Stimulated activated effector memory CD8-positive, alpha-beta T cell treated with anti-CD3 and anti-CD28 coated beads, Interleukin-12 subunit alpha, Interleukin-12 subunit beta, amount 100 ng/mL, for 72 hours (primary cell): Measurements from ENCODE around the gene IZUMO4.
"Not testable (repeated sequence)": the region's sequence is repeated elsewhere in the genome, so short reads cannot be mapped to it uniquely, and the experiment has no call there.

ENCODE experiments used
- ATAC-seq: fragments of 150-1000 bp; cut with Tn5 transposase; 2 replicates; pipeline ENCODE4 v1.10.0; 2021
- DNase-seq, 2 donors: peaks; one replicate each; pipeline ENCODE4 v3.0.0; 2021 to 2022; ENCODE audit warnings: low spot score in 2 of 2
- H3K27ac Mint-ChIP-seq: one replicate; pipeline ENCODE4 v1.8.0; 2022; ENCODE audit warnings: mild to moderate bottlenecking, mixed read lengths
- H3K36me3 Mint-ChIP-seq: one replicate; pipeline ENCODE4 v1.8.0; 2022; ENCODE audit warnings: mild to moderate bottlenecking, mixed read lengths
- H3K4me1 Mint-ChIP-seq: one replicate; pipeline ENCODE4 v1.8.0; 2022; ENCODE audit warnings: mixed read lengths
- H3K4me3 Mint-ChIP-seq: one replicate; pipeline ENCODE4 v1.8.0; 2022; ENCODE audit warnings: mild to moderate bottlenecking, mixed read lengths
- H3K9me3 Mint-ChIP-seq: one replicate; pipeline ENCODE4 v1.8.0; 2022; ENCODE audit warnings: mixed read lengths

IZUMO4 gene

GRCh38 chr19:2086695-2087620 is 9.8 kb upstream of the IZUMO4 start:
- peaks cover 69% of the 10 kb centered on the region for H3K4me1 Mint-ChIP-seq
- peak in 1 of 2 donors; percentile 62 for DNase-seq
- H3K9me3 Mint-ChIP-seq = not testable (repeated sequence)

GRCh38 chr19:2087621-2088100 is 9.1 kb upstream of the IZUMO4 start:
- peaks cover 98% of the 10 kb centered on the region for H3K36me3 Mint-ChIP-seq
- no peaks in the 10 kb centered on the region for H3K9me3 Mint-ChIP-seq
- DNase-seq (no peak), ATAC-seq (peak; percentile 11)
- H3K27ac Mint-ChIP-seq = peak overlapping the region; percentile 97
- peaks cover 73% of the 10 kb centered on the region for H3K4me1 Mint-ChIP-seq
- H3K4me3 Mint-ChIP-seq = peak overlapping the region; percentile 96

More at GRCh38 chr19:2086695-2087620, 9.8 kb upstream of the IZUMO4 start:
- Mint-ChIP-seq H3K27ac (peak overlapping the region; percentile 97), H3K4me3 (peak overlapping the region; percentile 96), H3K36me3 (peaks cover 98% of the 10 kb centered on the region)
- peak; percentile 36 for ATAC-seq

GRCh38 chr19:2089001-2089711 is 7.6 kb upstream of the IZUMO4 start:
- H3K4me1 Mint-ChIP-seq = peaks cover 76% of the 10 kb centered on the region
- H3K36me3 Mint-ChIP-seq = peaks cover 98% of the 10 kb centered on the region
- H3K9me3 Mint-ChIP-seq = no peaks in the 10 kb centered on the region
- peak overlapping the region; percentile 96 for H3K4me3 Mint-ChIP-seq
- peak overlapping the region; percentile 97 for H3K27ac Mint-ChIP-seq
- DNase-seq = no peak
- peak; percentile 2 for ATAC-seq

- peaks cover 98% of the 10 kb centered on the region for H3K36me3 Mint-ChIP-seq
- ATAC-seq = peak; percentile 1
- H3K4me1 Mint-ChIP-seq = peaks cover 81% of the 10 kb centered on the region
- H3K27ac Mint-ChIP-seq = peak overlapping the region; percentile 97
- DNase-seq = no peak
- peak overlapping the region; percentile 96 for H3K4me3 Mint-ChIP-seq
- H3K9me3 Mint-ChIP-seq = no peaks in the 10 kb centered on the region
Measured at GRCh38 chr19:2089727-2090053, 7.0 kb upstream of the IZUMO4 start.

GRCh38 chr19:2091926-2092525 is 4.7 kb upstream of the IZUMO4 start:
- not testable (repeated sequence) for DNase-seq, H3K27ac Mint-ChIP-seq, ATAC-seq, H3K9me3 Mint-ChIP-seq
- H3K4me3 Mint-ChIP-seq = peak overlapping the region; percentile 98
- peaks cover 70% of the 10 kb centered on the region for H3K4me1 Mint-ChIP-seq
- peaks cover 90% of the 10 kb centered on the region for H3K36me3 Mint-ChIP-seq

- DNase-seq (no peak), ATAC-seq (peak; percentile 77)
- Mint-ChIP-seq H3K4me1 (peaks cover 37% of the 10 kb centered on the region), H3K4me3 (peak within 1 kb of the TSS; percentile 98), H3K36me3 (peaks cover 57% of the 10 kb centered on the region), H3K27ac (peak within 1 kb of the TSS; percentile 98), H3K9me3 (no peaks in the 10 kb centered on the region)
Measured at GRCh38 chr19:2096034-2096479, 658 bp upstream of the IZUMO4 start, which contains the start of gene MOB3A. Gene MOB3A, minus strand, starts transcription at chr19:2096326. Its CDS starts 17,766 bp downstream, at chr19:2078560.

- peak; percentile 1 for ATAC-seq
Measured at GRCh38 chr19:2097203-2097885, 629 bp downstream of the IZUMO4 start.

GRCh38 chr19:2097886-2098327 is 1.2 kb downstream of the IZUMO4 start:
- no peaks in the 10 kb centered on the region for H3K9me3 Mint-ChIP-seq
- H3K4me1 Mint-ChIP-seq = peaks cover 32% of the 10 kb centered on the region
- H3K36me3 Mint-ChIP-seq = peaks cover 56% of the 10 kb centered on the region
- no peak for DNase-seq
- ATAC-seq = no peak
- H3K4me3 Mint-ChIP-seq = peak overlapping the region; percentile 98
- peak overlapping the region; percentile 8 for H3K27ac Mint-ChIP-seq

More at GRCh38 chr19:2097203-2097885, 629 bp downstream of the IZUMO4 start:
- Mint-ChIP-seq H3K27ac (peak overlapping the region; percentile 76), H3K4me1 (peaks cover 38% of the 10 kb centered on the region), H3K36me3 (peaks cover 60% of the 10 kb centered on the region), H3K4me3 (peak overlapping the region; percentile 98), H3K9me3 (no peaks in the 10 kb centered on the region)
- DNase-seq = peak in 1 of 2 donors; percentile 18

- Mint-ChIP-seq H3K27ac (peak overlapping the region; percentile 8), H3K36me3 (peaks cover 53% of the 10 kb centered on the region), H3K4me1 (peaks cover 28% of the 10 kb centered on the region), H3K4me3 (no peak overlapping the region), H3K9me3 (no peaks in the 10 kb centered on the region)
- DNase-seq (no peak), ATAC-seq (no peak)
Measured at GRCh38 chr19:2099054-2099501, 2.4 kb downstream of the IZUMO4 start.

- no peak overlapping the region for H3K27ac Mint-ChIP-seq
- H3K9me3 Mint-ChIP-seq = no peaks in the 10 kb centered on the region
- no peak for DNase-seq
- H3K4me3 Mint-ChIP-seq = no peak overlapping the region
- peaks cover 53% of the 10 kb centered on the region for H3K36me3 Mint-ChIP-seq
- peaks cover 26% of the 10 kb centered on the region for H3K4me1 Mint-ChIP-seq
- ATAC-seq = no peak
Measured at GRCh38 chr19:2099937-2100718, 3.4 kb downstream of the IZUMO4 start.

GRCh38 chr19:2100719-2101061 is 4.0 kb downstream of the IZUMO4 start:
- H3K9me3 Mint-ChIP-seq = no peaks in the 10 kb centered on the region
- ATAC-seq (no peak), DNase-seq (no peak)
- peaks cover 26% of the 10 kb centered on the region for H3K4me1 Mint-ChIP-seq
- no peak overlapping the region for H3K4me3 Mint-ChIP-seq
- no peak overlapping the region for H3K27ac Mint-ChIP-seq
- peaks cover 53% of the 10 kb centered on the region for H3K36me3 Mint-ChIP-seq

GRCh38 chr19:2101417-2102335 is 5.0 kb downstream of the IZUMO4 start:
- no peak overlapping the region for H3K4me3 Mint-ChIP-seq
- no peaks in the 10 kb centered on the region for H3K9me3 Mint-ChIP-seq
- ATAC-seq (no peak), DNase-seq (no peak)
- H3K36me3 Mint-ChIP-seq = peaks cover 57% of the 10 kb centered on the region
- H3K27ac Mint-ChIP-seq = peak overlapping the region; percentile 29
- peaks cover 26% of the 10 kb centered on the region for H3K4me1 Mint-ChIP-seq

GRCh38 chr19:2103045-2103707 is 6.5 kb downstream of the IZUMO4 start:
- ATAC-seq (no peak), DNase-seq (no peak)
- Mint-ChIP-seq H3K4me3 (no peak overlapping the region), H3K36me3 (peaks cover 72% of the 10 kb centered on the region), H3K27ac (peak overlapping the region; percentile 74), H3K9me3 (no peaks in the 10 kb centered on the region), H3K4me1 (peaks cover 15% of the 10 kb centered on the region)
